ENCODE results near the gene TIPRL. TPM values are rescaled to one million over a fixed set of nuclear protein-coding genes. Genes with fewer than 3 reads are reported as not detected.

The TIPRL gene
- total and polyA plus RNA-seq, 2 donors (not counting 1 experiment from before 2014, with no cell fraction given): 5.1 to 24.9 TPM

DNA sequence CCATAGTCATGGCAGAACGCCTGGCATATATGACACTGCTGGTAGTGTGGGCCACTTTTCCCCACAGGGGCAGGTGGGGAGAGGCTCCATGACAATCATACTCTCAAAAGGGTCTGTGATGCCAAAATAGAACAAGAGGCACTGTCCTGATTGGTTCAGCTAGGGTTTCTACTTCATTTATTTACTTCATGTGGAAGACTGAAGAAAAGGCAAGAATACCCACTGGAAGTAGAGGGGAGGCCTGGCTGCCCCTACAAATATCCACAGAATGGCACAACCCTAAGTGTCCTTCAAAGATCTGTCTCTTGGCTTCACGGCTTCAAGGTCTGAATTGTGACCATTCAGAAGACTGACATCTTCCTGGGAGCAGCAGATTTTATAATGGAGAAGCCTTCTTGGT lies 42.5 kb downstream of the TIPRL start:
- Histone ChIP-seq H3K4me3 (ENCODE audit: control extremely low read depth in 1 of 5, extremely low read depth in 1 of 5, insufficient read depth in 1 of 5, low read depth in 2 of 5, low read length in 4 of 5) (no peak overlapping the region), H3K79me2 (ENCODE audit: control insufficient read depth, insufficient read depth, low read length) (peaks cover 9% of the 10 kb centered on the region), H3K4me1 (ENCODE audit: control insufficient read depth in 2 of 2, insufficient read depth in 2 of 2, low read length in 2 of 2) (peaks cover 10 to 13% of the 10 kb centered on the region in 2 donors), H3K36me3 (replicated peaks in 1 of 2; ENCODE audit: control extremely low read depth in 1 of 2, control insufficient read depth in 1 of 2, extremely low read depth in 1 of 2, insufficient read depth in 2 of 2, low read length in 1 of 2) (no peaks in the 10 kb centered on the region), H2AFZ (ENCODE audit: insufficient read depth, low read depth, low read length, poor library complexity, severe bottlenecking) (no peak overlapping the region), H3K9me3 (ENCODE audit: control extremely low read depth in 1 of 3, control insufficient read depth in 2 of 3, insufficient read depth in 1 of 3, low read length in 2 of 3) (no peaks in the 10 kb centered on the region), H3K27me3 (replicated peaks in 1 of 4; ENCODE audit: control extremely low read depth in 1 of 4, control insufficient read depth in 3 of 4, insufficient read depth in 4 of 4, low read length in 3 of 4) (peaks cover 0 to 3% (median 0%) of the 10 kb centered on the region in 4 experiments), H3K9ac (ENCODE audit: low read length) (no peak overlapping the region), H4K20me1 (ENCODE audit: control insufficient read depth, insufficient read depth, low read length, poor library complexity, severe bottlenecking) (peaks cover 3% of the 10 kb centered on the region), H3K4me2 (replicated peaks; ENCODE audit: low read depth, low read length, poor library complexity, severe bottlenecking) (no peak overlapping the region), H3K27ac (ENCODE audit: low read length in 2 of 2) (no peak overlapping the region)
- 93% methylated on average over 2 of the region's 2 CpGs for WGBS (ENCODE audit: insufficient coverage)
- Mint-ChIP-seq H3K4me1 (peaks cover 13% of the 10 kb centered on the region), H3K9me3 (ENCODE audit: insufficient read depth) (no peaks in the 10 kb centered on the region), H3K27ac (no peak overlapping the region), H3K27me3 (peaks cover 2% of the 10 kb centered on the region), H3K4me3 (no peak overlapping the region)
- ChIA-PET CTCF (no interaction called here), POLR2A (no interaction called here)
- no peak for ATAC-seq (ENCODE audit: low read depth)
- intact Hi-C loops (cut with micrococcal nuclease): no loop called here
- DNase-seq: no peak
- TF ChIP-seq, protein P1, sequence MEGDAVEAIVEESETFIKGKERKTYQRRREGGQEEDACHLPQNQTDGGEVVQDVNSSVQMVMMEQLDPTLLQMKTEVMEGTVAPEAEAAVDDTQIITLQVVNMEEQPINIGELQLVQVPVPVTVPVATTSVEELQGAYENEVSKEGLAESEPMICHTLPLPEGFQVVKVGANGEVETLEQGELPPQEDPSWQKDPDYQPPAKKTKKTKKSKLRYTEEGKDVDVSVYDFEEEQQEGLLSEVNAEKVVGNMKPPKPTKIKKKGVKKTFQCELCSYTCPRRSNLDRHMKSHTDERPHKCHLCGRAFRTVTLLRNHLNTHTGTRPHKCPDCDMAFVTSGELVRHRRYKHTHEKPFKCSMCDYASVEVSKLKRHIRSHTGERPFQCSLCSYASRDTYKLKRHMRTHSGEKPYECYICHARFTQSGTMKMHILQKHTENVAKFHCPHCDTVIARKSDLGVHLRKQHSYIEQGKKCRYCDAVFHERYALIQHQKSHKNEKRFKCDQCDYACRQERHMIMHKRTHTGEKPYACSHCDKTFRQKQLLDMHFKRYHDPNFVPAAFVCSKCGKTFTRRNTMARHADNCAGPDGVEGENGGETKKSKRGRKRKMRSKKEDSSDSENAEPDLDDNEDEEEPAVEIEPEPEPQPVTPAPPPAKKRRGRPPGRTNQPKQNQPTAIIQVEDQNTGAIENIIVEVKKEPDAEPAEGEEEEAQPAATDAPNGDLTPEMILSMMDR (IDR thresholded peaks at IDR 0.05): no peak
- no peak for TF ChIP-seq EZH2 (IDR thresholded peaks at IDR 0.05; ENCODE audit: borderline replicate concordance, insufficient read depth, low read depth, low read length, poor library complexity, severe bottlenecking)

DNA sequence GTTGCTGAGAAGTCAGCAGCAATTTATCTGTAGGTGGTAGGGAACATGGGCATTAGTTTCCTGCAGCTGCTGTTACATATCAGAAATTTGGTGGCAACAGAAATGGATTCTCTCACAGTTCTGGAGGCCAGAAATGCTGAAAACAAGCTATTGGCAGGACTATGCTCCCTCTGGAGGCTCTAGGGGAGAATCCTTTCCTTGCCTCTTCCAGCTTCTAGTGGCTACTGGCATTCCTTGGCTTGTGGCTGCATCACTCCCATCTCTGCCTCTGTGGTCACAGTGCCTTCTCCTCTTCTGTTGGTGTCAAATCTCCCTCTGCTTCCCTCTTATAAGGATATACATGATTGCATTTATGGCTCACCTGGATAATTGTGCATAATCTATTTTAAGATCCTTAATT lies 44.5 kb downstream of the TIPRL start:
- intact Hi-C loops (cut with micrococcal nuclease): no loop called here
- DNase-seq (no peak), ATAC-seq (ENCODE audit: low read depth) (no peak)
- ChIA-PET CTCF (interaction anchor here (0.6 kb wide), 1 partner anchor 41 kb away, joined by 4 read pairs; no protein-coding TSS in a partner anchor), POLR2A (no interaction called here)
- TF ChIP-seq EZH2 (IDR thresholded peaks at IDR 0.05; ENCODE audit: borderline replicate concordance, insufficient read depth, low read depth, low read length, poor library complexity, severe bottlenecking): no peak
- TF ChIP-seq, protein P1 (IDR thresholded peaks at IDR 0.05): no peak
- no peak overlapping the region for H3K9ac ChIP-seq (ENCODE audit: low read length)
- Mint-ChIP-seq H3K27ac (no peak overlapping the region), H3K27me3 (peaks cover 2% of the 10 kb centered on the region), H3K4me1 (peaks cover 29% of the 10 kb centered on the region), H3K9me3 (ENCODE audit: insufficient read depth) (no peaks in the 10 kb centered on the region), H3K4me3 (no peak overlapping the region)
- H3K36me3 ChIP-seq (replicated peaks in 1 of 2; ENCODE audit: control extremely low read depth in 1 of 2, control insufficient read depth in 1 of 2, extremely low read depth in 1 of 2, insufficient read depth in 2 of 2, low read length in 1 of 2): no peaks in the 10 kb centered on the region
- H4K20me1 ChIP-seq (ENCODE audit: control insufficient read depth, insufficient read depth, low read length, poor library complexity, severe bottlenecking): peaks cover 16% of the 10 kb centered on the region
- no peak overlapping the region for H3K4me3 ChIP-seq (ENCODE audit: control extremely low read depth in 1 of 5, extremely low read depth in 1 of 5, insufficient read depth in 1 of 5, low read depth in 2 of 5, low read length in 4 of 5)
- H3K27me3 ChIP-seq (replicated peaks in 1 of 4; ENCODE audit: control extremely low read depth in 1 of 4, control insufficient read depth in 3 of 4, insufficient read depth in 4 of 4, low read length in 3 of 4): peaks cover 0 to 3% (median 0%) of the 10 kb centered on the region in 4 experiments
- no peak overlapping the region for H3K27ac ChIP-seq (ENCODE audit: low read length in 2 of 2)
- peaks cover 21 to 23% of the 10 kb centered on the region in 2 donors for H3K4me1 ChIP-seq (ENCODE audit: control insufficient read depth in 2 of 2, insufficient read depth in 2 of 2, low read length in 2 of 2)
- H2AFZ ChIP-seq (ENCODE audit: insufficient read depth, low read depth, low read length, poor library complexity, severe bottlenecking): no peak overlapping the region
- no peak overlapping the region for H3K4me2 ChIP-seq (replicated peaks; ENCODE audit: low read depth, low read length, poor library complexity, severe bottlenecking)
- H3K79me2 ChIP-seq (ENCODE audit: control insufficient read depth, insufficient read depth, low read length): peaks cover 26% of the 10 kb centered on the region
- H3K9me3 ChIP-seq (ENCODE audit: control extremely low read depth in 1 of 3, control insufficient read depth in 2 of 3, insufficient read depth in 1 of 3, low read length in 2 of 3): no peaks in the 10 kb centered on the region

All from B cell (primary cell).